GM19438 (cell line): ENCODE data around the gene NELFE.
A peak's percentile ranks its signal among the peaks of the same experiment; 100 is the strongest.

Source experiments
- ATAC-seq: cut with Tn5 transposase; IDR thresholded peaks from one replicate; pipeline ENCODE4 v1.9.1; 2021; ENCODE audit warnings: low read depth; ENCODE audit not compliant: unreplicated experiment

The NELFE gene

GRCh38 chr6:31972709-31973350, 14.1 kb upstream of the NELFE start:
- no peak for ATAC-seq

- peak; percentile 81 for ATAC-seq
These were observed 13.4 kb upstream of the NELFE start, which contains the start of gene DXO for GRCh38 chr6:31971993-31972708. DXO (minus strand) TSS chr6:31972138; CDS start chr6:31971675, 463 bp downstream.

DNA sequence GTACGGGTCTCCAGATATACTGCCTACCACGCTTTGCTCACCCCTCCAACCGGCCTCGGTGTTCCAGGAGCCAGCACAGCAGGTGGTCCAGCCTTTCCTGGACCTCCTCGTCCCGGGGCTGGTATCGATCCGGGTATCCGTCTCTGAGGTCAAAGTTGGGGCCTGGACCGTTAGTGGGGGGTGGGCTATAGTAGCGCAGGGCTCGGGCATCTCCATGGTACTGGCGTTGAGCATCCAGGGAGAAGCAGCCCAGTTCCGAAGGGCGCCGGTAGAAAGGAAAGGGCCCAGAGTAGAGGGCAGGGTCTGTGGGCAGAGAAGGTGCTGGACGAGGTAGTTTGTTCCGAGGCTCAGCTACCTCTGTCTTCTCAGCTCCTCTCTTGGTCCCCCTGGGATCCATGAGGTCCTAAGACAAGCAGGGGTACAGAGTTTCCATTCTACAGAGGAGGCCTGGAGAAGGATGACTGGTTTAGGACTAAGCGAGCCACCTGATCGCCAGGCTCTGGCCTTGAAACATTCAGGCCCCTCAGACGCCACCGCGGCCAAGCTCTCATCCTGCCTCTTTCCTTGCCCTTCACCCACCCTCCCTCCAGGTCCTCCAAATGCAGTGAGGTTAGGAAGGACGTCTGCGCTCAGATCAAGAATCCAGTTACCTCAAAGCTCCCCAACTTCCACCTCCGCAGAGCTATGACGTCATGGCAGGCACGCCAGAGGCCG, 12.7 kb upstream of the NELFE start:
- ATAC-seq = peak; percentile 2

DNA sequence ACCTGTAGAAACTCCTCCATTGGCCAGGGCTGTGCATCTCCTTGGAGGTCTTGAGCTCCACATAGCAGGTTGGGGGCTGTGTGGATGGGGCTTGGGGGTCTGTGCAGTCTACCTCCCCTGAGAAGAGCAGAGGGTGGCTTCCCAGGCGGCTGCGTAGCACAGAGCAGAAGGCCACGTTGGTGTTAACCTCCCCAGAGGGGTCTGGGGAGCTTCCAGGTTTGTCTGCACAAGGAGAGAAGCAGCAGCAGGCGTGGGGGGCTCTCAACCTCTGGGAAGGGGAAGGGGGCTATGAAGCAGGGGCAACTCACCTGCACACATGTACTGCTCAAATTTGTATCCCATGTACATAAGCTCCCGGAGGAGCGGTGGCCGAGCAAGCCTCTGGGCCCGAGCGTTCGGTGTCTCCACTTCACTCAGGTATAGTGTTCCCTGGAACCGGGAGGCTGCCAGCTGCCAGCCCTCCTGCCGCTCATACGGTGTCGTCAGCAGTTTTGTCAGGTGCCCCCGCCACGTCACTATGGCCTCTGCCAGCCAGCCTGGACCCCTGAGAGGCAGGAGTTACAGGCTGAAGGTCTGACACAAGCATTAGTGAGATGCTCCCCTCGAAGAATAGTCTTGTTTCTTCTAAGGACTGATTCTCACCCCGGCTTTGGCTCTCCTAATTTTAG, 12.0 kb upstream of the NELFE start:
- no peak for ATAC-seq

DNA sequence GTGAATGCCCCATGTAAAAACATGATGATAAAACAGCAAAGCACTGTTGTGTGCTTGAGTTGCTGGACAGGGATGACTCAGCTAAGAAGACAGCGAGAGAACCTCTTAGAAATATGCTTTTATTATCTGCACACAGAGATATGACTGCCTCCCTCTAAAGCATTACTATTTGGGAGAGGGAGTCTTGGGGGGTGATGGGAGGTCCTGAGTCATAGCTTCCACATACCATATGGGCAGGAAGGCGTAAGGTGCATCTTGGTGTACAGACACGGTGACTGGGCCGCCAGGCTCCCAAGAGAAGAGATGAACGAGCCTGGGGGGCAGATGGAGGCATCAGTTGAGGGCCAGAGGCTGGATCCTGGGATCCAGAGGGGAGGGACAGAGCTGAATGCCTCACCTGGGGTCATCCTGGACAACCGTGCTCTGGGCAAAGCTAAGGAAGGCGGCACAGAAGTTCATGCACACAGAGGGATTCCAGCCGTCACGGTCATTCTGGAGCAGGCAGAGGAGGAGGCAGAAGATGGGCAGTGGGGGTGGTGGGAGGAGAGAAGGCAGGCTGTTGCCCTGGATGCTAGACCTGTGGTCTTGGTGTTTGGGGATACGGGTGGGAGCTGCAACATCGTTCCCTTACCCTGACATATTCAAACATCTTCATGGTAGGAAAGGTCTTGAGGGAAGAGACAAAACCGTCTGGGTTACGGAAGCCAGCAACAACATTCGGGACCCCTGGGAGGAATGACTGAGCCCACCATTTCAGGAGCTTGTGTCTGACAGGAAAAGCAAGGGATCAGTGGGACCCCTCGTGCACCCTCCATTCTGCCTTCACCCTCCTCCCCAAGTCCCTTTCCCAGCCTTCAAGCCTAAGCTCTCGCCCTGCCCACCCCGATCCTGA, 11.2 kb upstream of the NELFE start:
- ATAC-seq = no peak

DNA sequence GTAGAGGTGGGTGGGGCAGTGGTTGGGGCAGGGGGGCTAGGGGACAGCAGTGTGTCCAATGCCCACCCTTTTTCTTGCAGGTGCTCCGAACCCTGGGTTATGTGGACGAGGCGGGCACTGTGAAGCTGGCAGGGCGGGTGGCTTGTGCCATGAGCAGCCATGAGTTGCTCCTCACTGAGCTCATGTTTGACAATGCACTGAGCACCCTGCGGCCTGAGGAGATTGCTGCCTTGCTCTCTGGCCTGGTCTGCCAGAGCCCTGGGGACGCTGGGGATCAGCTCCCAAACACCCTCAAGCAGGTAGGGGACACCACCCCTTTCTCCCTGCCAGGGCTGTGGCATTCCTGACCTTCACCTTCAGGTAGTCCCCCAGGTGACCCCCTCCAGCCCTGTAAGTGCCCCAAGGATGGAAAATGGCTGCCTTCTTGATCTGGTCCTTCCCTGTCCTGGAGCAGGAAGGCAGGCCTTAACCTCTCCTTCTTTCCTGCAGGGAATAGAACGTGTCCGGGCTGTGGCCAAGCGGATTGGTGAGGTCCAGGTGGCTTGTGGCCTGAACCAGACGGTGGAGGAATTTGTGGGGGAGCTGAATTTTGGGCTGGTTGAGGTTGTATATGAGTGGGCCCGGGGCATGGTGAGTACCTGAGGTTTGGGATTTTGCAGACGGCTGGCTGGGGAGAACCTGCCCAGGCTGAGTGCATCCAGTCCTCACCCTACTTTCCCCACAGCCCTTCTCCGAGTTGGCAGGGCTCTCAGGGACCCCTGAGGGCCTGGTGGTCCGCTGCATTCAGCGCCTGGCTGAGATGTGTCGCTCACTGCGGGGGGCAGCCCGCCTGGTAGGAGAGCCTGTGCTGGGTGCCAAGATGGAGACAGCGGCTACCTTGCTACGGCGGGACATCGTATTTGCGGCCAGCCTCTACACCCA, 10.3 kb upstream of the NELFE start:
- ATAC-seq = no peak

- no peak for ATAC-seq
These were observed 9.6 kb upstream of the NELFE start for GRCh38 chr6:31968326-31968725.

DNA sequence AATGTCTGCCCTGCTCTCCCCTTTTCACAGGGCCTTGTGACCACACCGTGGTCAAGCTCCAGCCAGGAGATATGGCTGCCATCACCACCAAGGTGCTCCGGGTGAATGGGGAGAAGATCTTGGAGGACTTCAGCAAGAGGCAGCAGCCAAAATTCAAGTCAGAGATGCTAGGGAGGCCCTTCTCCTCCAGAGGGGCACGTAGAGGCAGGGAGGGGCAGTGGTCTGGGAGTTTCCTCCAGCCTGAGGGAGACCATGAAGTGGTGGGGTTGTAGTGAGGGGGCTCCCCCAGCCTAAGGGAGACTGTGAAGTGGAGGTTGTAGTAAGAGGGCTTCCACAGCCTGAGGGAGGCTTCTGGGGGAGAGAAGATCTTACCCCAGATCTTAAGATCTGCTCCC, 9.2 kb upstream of the NELFE start:
- no peak for ATAC-seq

- ATAC-seq = no peak
These were observed 8.5 kb upstream of the NELFE start for GRCh38 chr6:31966997-31967925.

DNA sequence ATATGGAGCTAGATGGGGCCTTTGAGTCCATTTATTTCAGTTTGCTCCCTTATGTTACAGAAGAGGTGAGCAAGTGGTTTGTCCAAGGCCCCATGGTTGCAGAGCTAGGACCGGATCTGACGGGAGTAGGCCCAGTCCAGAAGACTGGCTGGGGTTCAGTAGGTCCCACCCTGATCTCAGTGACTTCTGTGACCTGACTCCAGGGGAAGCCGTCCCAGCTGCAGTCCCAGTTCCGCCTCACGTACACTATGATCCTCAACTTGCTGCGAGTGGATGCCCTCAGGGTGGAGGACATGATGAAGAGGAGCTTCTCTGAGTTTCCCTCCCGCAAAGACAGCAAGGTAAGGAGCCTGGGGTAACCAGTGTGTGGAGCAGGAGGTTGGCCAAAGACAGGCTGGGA, 7.7 kb upstream of the NELFE start:
- ATAC-seq = no peak

- ATAC-seq = no peak
These were observed 6.9 kb upstream of the NELFE start for GRCh38 chr6:31965700-31966099.

GRCh38 chr6:31963921-31964320, 5.2 kb upstream of the NELFE start:
- no peak for ATAC-seq

DNA sequence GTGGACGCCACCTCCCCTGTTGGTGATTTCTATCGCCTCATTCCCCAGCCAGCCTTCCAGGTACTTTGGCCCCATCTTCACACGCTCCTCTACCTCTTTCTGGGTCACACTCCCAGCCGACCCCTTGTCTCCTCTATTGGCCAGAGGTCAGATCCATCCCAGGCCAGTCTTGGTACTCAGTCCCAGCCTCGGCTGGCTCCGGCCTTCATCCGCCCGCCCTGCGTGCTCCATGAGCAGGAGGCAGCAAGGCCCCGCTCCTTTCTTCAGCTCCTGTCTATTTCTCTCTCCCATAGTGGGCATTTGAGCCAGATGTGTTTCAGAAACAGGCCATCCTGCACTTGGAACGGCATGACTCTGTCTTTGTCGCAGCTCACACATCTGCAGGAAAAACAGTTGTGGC, 2.8 kb upstream of the NELFE start:
- no peak for ATAC-seq

DNA sequence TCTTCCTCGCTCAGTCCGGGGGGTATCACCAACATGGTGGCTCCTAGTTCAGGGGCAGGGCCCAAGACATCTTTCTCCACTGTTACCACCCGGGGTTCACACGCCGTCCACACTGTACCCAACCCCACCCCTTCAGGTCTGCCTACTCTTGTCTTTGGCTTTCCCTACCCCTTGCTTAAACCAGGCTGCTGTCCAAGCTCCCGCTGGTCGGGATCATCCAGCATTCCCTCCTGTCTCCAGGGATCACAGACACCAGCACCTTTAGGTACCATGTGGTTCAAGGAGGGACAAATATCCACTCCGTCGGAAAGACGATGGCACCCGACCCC, 395 bp downstream of the NELFE start:
- no peak for ATAC-seq

- no peak for ATAC-seq
These were observed 2.0 kb downstream of the NELFE start for GRCh38 chr6:31956796-31957195.

GRCh38 chr6:31954511-31954910, 4.3 kb downstream of the NELFE start:
- no peak for ATAC-seq

- ATAC-seq = no peak
These were observed 5.9 kb downstream of the NELFE start for GRCh38 chr6:31952890-31953289.

- ATAC-seq = no peak
These were observed 6.5 kb downstream of the NELFE start for GRCh38 chr6:31952140-31952805.
